Measurements from ENCODE around the gene BEND6. TPM values are rescaled to one million over a fixed set of nuclear protein-coding genes. Genes with fewer than 3 reads are reported as not detected.

BEND6 gene
- total and polyA plus RNA-seq, 10 donors: 0.26 to 1.0 (median 0.52) TPM; not detected in 1

DNA sequence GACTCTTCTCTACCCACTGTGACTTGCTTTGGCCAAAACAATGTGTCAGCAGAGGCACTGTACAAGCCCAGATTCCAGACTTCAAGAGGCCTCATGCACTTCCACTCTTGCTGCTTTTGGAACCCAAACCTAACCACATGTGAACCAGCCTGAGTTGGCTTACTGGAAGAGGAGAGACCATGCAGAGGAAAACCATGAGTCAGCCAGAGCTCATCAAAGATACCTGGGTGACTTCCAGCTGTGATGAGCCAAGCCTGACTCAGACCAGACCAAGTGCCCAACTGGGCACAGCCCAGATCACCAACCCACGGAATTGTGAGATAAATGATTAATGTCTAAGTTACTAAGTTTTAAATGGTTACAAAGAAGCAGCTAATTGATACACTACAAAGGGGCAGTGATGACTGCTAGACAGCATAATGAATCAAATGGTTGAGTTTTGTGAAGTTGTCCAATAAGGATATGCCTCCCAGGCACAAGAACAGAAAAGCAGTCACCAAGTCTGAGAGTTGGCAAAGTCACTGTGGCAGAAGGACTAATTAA is 16.2 kb upstream of the BEND6 start:
- no peak for DNase-seq
- intact Hi-C loops (cut with DNase I; ENCODE audit: low total_unique reads): no loop called here
- WGBS, 5 donors: 67 to 97% (median 76%) methylated on average over 1 of the region's 1 CpG
- no peaks in the 10 kb centered on the region for H3K4me1 ChIP-seq
- peaks cover 5 to 24% (median 20%) of the 10 kb centered on the region in 8 donors for H3K9me3 ChIP-seq
- H3K27ac ChIP-seq: no peak overlapping the region
- H3K27me3 ChIP-seq (replicated peaks in 1 of 7): no peaks in the 10 kb centered on the region
- H3K36me3 ChIP-seq: no peaks in the 10 kb centered on the region
- H3K4me3 ChIP-seq: no peak overlapping the region
- TF ChIP-seq, protein P1, sequence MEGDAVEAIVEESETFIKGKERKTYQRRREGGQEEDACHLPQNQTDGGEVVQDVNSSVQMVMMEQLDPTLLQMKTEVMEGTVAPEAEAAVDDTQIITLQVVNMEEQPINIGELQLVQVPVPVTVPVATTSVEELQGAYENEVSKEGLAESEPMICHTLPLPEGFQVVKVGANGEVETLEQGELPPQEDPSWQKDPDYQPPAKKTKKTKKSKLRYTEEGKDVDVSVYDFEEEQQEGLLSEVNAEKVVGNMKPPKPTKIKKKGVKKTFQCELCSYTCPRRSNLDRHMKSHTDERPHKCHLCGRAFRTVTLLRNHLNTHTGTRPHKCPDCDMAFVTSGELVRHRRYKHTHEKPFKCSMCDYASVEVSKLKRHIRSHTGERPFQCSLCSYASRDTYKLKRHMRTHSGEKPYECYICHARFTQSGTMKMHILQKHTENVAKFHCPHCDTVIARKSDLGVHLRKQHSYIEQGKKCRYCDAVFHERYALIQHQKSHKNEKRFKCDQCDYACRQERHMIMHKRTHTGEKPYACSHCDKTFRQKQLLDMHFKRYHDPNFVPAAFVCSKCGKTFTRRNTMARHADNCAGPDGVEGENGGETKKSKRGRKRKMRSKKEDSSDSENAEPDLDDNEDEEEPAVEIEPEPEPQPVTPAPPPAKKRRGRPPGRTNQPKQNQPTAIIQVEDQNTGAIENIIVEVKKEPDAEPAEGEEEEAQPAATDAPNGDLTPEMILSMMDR (IDR thresholded peaks at IDR 0.05 in 8 of 11, conservative IDR thresholded peaks at IDR 0.05 in 3 of 11): no peak
- TF ChIP-seq POLR2AphosphoS5 (IDR thresholded peaks at IDR 0.05): no peak

DNA sequence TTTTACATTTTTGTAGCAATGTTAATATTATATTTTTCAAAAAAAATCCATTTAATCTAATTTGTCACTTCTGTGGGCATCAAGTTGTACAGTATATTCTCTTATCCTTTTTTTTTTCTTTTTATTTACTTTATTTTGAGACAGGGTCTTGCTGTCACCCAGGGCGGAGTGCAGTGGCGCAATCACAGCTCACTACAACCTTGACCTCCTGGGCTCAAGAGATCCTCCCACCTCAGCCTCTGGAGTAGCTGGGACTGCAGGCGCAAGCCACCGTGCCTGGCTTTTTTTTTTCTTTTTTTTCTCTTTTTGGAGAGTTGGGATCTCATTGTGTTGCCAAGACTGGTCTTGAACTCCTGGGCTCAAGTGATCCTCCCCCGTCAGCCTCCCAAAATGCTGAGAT is 14.4 kb upstream of the BEND6 start:
- Histone ChIP-seq H3K4me3 (no peak overlapping the region), H3K4me1 (no peaks in the 10 kb centered on the region), H3K27me3 (replicated peaks in 1 of 7) (no peaks in the 10 kb centered on the region), H3K36me3 (no peaks in the 10 kb centered on the region), H3K27ac (no peak overlapping the region), H3K9me3 (peaks cover 5 to 24% (median 20%) of the 10 kb centered on the region in 8 donors)
- no peak for DNase-seq
- TF ChIP-seq POLR2AphosphoS5 (IDR thresholded peaks at IDR 0.05) (no peak), POLR2A (IDR thresholded peaks at IDR 0.05) (no peak)
- TF ChIP-seq, protein P1 (IDR thresholded peaks at IDR 0.05 in 8 of 11, conservative IDR thresholded peaks at IDR 0.05 in 3 of 11): no peak
- 95 to 99% (median 98%) methylated on average over 5 of the region's 5 CpGs for WGBS, 5 donors
- intact Hi-C loops (cut with DNase I; ENCODE audit: low total_unique reads): no loop called here

DNA sequence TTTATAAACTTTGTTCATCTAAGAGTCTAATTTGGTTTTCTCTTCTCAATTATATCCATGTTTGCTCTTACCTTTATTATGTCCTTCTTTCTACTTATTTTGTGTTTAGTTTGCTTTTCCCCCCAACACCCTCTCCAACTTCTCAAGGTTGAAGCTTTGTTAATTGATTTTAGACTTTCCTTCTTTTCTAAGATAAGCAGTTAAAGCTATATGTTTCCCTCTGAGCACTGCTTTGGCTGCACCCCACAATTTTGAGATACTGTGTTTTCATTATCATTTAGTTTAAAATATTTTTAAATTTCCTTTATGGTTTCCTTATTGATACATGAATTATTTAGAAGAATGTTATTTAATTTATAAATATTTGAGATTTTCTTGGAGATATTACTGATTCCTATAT is 13.9 kb upstream of the BEND6 start:
- Histone ChIP-seq H3K4me1 (no peaks in the 10 kb centered on the region), H3K27me3 (replicated peaks in 1 of 7) (no peaks in the 10 kb centered on the region), H3K36me3 (no peaks in the 10 kb centered on the region), H3K27ac (no peak overlapping the region), H3K9me3 (peaks cover 5 to 24% (median 20%) of the 10 kb centered on the region in 8 donors), H3K4me3 (no peak overlapping the region)
- TF ChIP-seq POLR2A (IDR thresholded peaks at IDR 0.05): no peak
- TF ChIP-seq, protein P1 (IDR thresholded peaks at IDR 0.05 in 8 of 11, conservative IDR thresholded peaks at IDR 0.05 in 3 of 11): no peak
- TF ChIP-seq POLR2AphosphoS5 (IDR thresholded peaks at IDR 0.05): no peak
- DNase-seq: no peak
- intact Hi-C loops (cut with DNase I; ENCODE audit: low total_unique reads): no loop called here

DNA sequence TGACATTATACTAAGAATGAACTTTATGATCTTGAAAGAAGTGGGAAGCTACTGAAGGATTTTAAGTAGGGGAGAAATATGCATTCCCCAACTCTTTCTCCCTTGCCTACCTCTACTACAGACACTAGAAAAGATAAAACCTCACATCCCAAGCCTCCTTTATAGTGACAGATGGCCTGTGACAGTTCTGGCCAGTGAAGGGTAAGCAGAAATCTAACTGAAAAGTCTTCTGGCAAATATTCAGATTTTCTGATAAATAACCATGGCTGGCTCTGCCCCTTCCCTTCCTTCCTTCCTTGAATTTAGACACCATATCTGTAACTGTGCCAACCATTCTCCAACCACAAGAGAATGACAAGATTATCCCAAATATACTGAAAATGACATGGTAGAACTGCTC is 10.2 kb upstream of the BEND6 start:
- Histone ChIP-seq H3K36me3 (no peaks in the 10 kb centered on the region), H3K9me3 (peaks cover 5 to 24% (median 20%) of the 10 kb centered on the region in 8 donors), H3K4me1 (no peaks in the 10 kb centered on the region), H3K4me3 (no peak overlapping the region), H3K27ac (no peak overlapping the region), H3K27me3 (replicated peaks in 1 of 7) (no peaks in the 10 kb centered on the region)
- TF ChIP-seq POLR2A (IDR thresholded peaks at IDR 0.05) (no peak), POLR2AphosphoS5 (IDR thresholded peaks at IDR 0.05) (no peak)
- TF ChIP-seq, protein P1 (IDR thresholded peaks at IDR 0.05 in 8 of 11, conservative IDR thresholded peaks at IDR 0.05 in 3 of 11): no peak
- DNase-seq: no peak
- intact Hi-C loops (cut with DNase I; ENCODE audit: low total_unique reads): no loop called here
